MM.1S (cell line): ENCODE data around the gene SAP30BP.

ENCODE experiments used
- CTCF ChIP-seq: fragments of 300-600 bp; sonication (generic); IDR thresholded peaks from 2 replicates; pipeline ENCODE4 v1.5.1; 2016; ENCODE audit warnings: antibody characterized with exemption, low read length, mixed read lengths
- EZH2 ChIP-seq: fragments of 300-600 bp; sonication (generic); optimal IDR thresholded peaks from 2 replicates; pipeline ENCODE3; 2017; ENCODE audit warnings: low read depth, mild to moderate bottlenecking, antibody characterized with exemption, low read length, mixed read lengths
- EZH2phosphoT487 ChIP-seq: fragments of 300-600 bp; sonication (generic); IDR thresholded peaks from 2 replicates; pipeline ENCODE4 v1.6.1; 2018; ENCODE audit warnings: antibody characterized with exemption, low read length

DNA sequence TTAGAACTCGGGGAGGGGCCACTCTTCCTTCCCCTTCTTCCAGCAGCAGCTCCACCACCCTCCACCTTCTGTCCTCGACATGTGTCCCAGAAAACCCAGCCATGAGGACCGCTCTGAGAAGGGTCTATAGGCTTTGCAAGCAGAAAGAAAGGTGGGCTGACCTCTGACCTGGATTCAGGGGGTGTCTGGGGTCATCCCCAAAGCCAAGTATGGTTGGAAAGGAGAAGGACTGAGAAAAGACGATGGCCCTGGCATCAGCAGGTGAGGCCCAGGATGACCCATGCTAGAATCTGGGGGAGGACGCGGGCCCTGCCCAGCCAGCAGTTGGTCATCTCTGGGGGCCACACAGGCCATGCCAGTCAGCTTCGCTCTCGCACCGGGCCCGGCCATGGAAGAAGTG lies 40.0 kb upstream of the SAP30BP start:
- TF ChIP-seq EZH2 (no peak), CTCF (no peak), EZH2phosphoT487 (no peak)
